Small intestine (tissue), 16 donors: ENCODE measurements around the gene LRRC7. TPM values are rescaled to one million over a fixed set of nuclear protein-coding genes. Genes with fewer than 3 reads are reported as not detected.

Source experiments
- DNase-seq, 2 donors: peaks; one replicate each; pipeline versions ENCODE4 v3.0.0 to v3.0.0-alpha.2; 2013
- FAIRE-seq: peaks from 2 replicates; lab custom pipeline; 2012; peaks lifted over from hg19 to GRCh38; lab: Jason Lieb, UNC
- H3K27ac ChIP-seq, 3 donors: one replicate each; pipeline ENCODE4 v1.5.1; 2013; ENCODE audit warnings: low read length in 2 of 3, mild to moderate bottlenecking in 2 of 3, control low read depth in 1 of 3, inconsistent platforms in 1 of 3, low read depth in 1 of 3, moderate library complexity in 1 of 3
- H3K27me3 ChIP-seq, 3 donors: one replicate each; pipeline ENCODE4 v1.6.1; 2013; ENCODE audit warnings: low read length in 3 of 3, inconsistent platforms in 1 of 3; ENCODE audit not compliant: control insufficient read depth in 3 of 3, insufficient read depth in 3 of 3
- H3K36me3 ChIP-seq, 3 donors: one replicate each; pipeline ENCODE4 v1.6.1; 2013; ENCODE audit warnings: low read length in 3 of 3, inconsistent platforms in 1 of 3, low read depth in 1 of 3, mild to moderate bottlenecking in 1 of 3, moderate library complexity in 1 of 3; ENCODE audit not compliant: control insufficient read depth in 3 of 3, insufficient read depth in 2 of 3
- H3K4me1 ChIP-seq, 3 donors: one replicate each; pipeline ENCODE4 v1.6.1; 2013; ENCODE audit warnings: low read length in 2 of 3, inconsistent platforms in 1 of 3, low read depth in 1 of 3, mild to moderate bottlenecking in 1 of 3, moderate library complexity in 1 of 3; ENCODE audit not compliant: control insufficient read depth in 3 of 3, insufficient read depth in 2 of 3
- H3K4me3 ChIP-seq, 3 donors: one replicate each; pipeline ENCODE4 v1.5.1; 2013; ENCODE audit warnings: low read length in 3 of 3, control low read depth in 1 of 3, inconsistent platforms in 1 of 3, low read depth in 1 of 3, mild to moderate bottlenecking in 1 of 3, moderate library complexity in 1 of 3
- H3K9me3 ChIP-seq, 2 donors: one replicate each; pipeline ENCODE4 v1.6.1; 2013; ENCODE audit warnings: low read depth in 1 of 2, low read length in 1 of 2; ENCODE audit not compliant: control insufficient read depth in 2 of 2, insufficient read depth in 1 of 2
- WGBS, 3 donors: extraction: QIAGEN DNeasy Blood & Tissue Kit; methylation state at CpG; one replicate each; pipeline ENCODE4 v1.1.7; 2013; 5-methylcytosine and 5-hydroxymethylcytosine counted together
- long read RNA-seq, 10 donors: transcript quantifications; one replicate each; lab custom pipeline, GENCODE V29; 2026
- polyA plus RNA-seq, 4 donors: library from polyadenylated mRNA; stranded (reverse) in 3 of 4; unstranded in 1 of 4; fragments of 200-250 nt in 3 of 4; fragments of 120-200 nt in 1 of 4; gene quantifications; one replicate each; pipeline versions ENCODE4 v1.2.1 to v1.2.3, GENCODE V29; 2013
- donor health status: healthy with polysubstance abuse.
- donor health status: control.
- donor health status: control.
- donor health status: Bipolar disorder and iron deficiency.
- donor health status: healthy.

LRRC7 gene
- polyA plus RNA-seq, result 1 to 10 TPM in 1 of 4 donors, under 1 TPM in 1, not detected in 2; 0.33 to 2.2 TPM
- long read RNA-seq, donor 1, result 0 reads
- long read RNA-seq, donor 2, partial matches to known transcripts, result 0 of 1 reads
- long read RNA-seq, donor 2, other reads (novel, unspliced or antisense), result 0 of 1 reads
- long read RNA-seq, donor 3, transcript LRRC7-206 (1 exons, 2,983 nt), result major isoform, 8 of 14 reads
- long read RNA-seq, donor 3, partial matches to known transcripts, result 6 of 14 reads
- long read RNA-seq, donor 3, other reads (novel, unspliced or antisense), result 0 of 14 reads
- long read RNA-seq, donor 4, result 0 reads
- long read RNA-seq, donor 5, partial matches to known transcripts, result 0 of 1 reads
- long read RNA-seq, donor 5, other reads (novel, unspliced or antisense), result 0 of 1 reads
- long read RNA-seq, donor 6, result 0 reads
- long read RNA-seq, donor 7, result 0 reads
- long read RNA-seq, donor 8, partial matches to known transcripts, result 0 of 2 reads
- long read RNA-seq, donor 8, other reads (novel, unspliced or antisense), result 0 of 2 reads
- long read RNA-seq, donor 9, result 0 reads
- long read RNA-seq, donor 10, transcript LRRC7-206 (1 exons, 2,983 nt), result major isoform, 11 of 11 reads
- long read RNA-seq, donor 10, partial matches to known transcripts, result 0 of 11 reads
- long read RNA-seq, donor 10, other reads (novel, unspliced or antisense), result 0 of 11 reads

GRCh38 chr1:69567652-69568420 is at the start of gene LRRC7:
Gene LRRC7, plus strand, starts transcription at chr1:69567922. Its CDS starts 718 bp downstream, at chr1:69568640.
- Histone ChIP-seq H3K27ac (peak within 1 kb of the TSS in 1 of 3 donors; percentile 42), H3K27me3 (peaks cover 2 to 47% (median 13%) of the 10 kb centered on the region in 3 donors), H3K4me1 (peaks cover 0 to 7% (median 3%) of the 10 kb centered on the region in 3 donors), H3K36me3 (no peaks in the 10 kb centered on the region), H3K4me3 (peak within 1 kb of the TSS; percentile 23 to 43 (median 41)), H3K9me3 (no peaks in the 10 kb centered on the region)
- FAIRE-seq (no peak), DNase-seq (peak in 1 of 2 donors; percentile 40)
- 0 to 1% (median 1%) methylated on average over 50 to 62 of the region's 62 CpGs for WGBS, 3 donors

- Histone ChIP-seq H3K9me3 (no peaks in the 10 kb centered on the region), H3K27ac (no peak overlapping the region), H3K4me1 (no peaks in the 10 kb centered on the region), H3K36me3 (no peaks in the 10 kb centered on the region), H3K4me3 (no peak overlapping the region), H3K27me3 (no peaks in the 10 kb centered on the region)
- FAIRE-seq (no peak), DNase-seq (no peak)
- WGBS, 3 donors, result 71 to 82% (median 77%) methylated on average over 3 of the region's 3 CpGs
Measured at GRCh38 chr1:69519006-69519405, 48.7 kb upstream of the LRRC7 start.

- Histone ChIP-seq H3K27ac (no peak overlapping the region), H3K36me3 (no peaks in the 10 kb centered on the region), H3K27me3 (no peaks in the 10 kb centered on the region), H3K4me3 (no peak overlapping the region), H3K4me1 (no peaks in the 10 kb centered on the region), H3K9me3 (no peaks in the 10 kb centered on the region)
- DNase-seq (no peak), FAIRE-seq (no peak)
- WGBS, 3 donors, result 67 to 76% (median 72%) methylated on average over 5 of the region's 5 CpGs
Measured at GRCh38 chr1:69520326-69520725, 47.4 kb upstream of the LRRC7 start.

- no peaks in the 10 kb centered on the region for H3K36me3 ChIP-seq
- H3K4me3 ChIP-seq, result no peak overlapping the region
- H3K9me3 ChIP-seq, result no peaks in the 10 kb centered on the region
- WGBS, 3 donors, result 55 to 63% (median 60%) methylated on average over 1 of the region's 1 CpG
- no peak for FAIRE-seq
- no peak for DNase-seq
- no peaks in the 10 kb centered on the region for H3K4me1 ChIP-seq
- H3K27ac ChIP-seq, result no peak overlapping the region
- no peaks in the 10 kb centered on the region for H3K27me3 ChIP-seq
Measured at GRCh38 chr1:69523032-69523431, 44.7 kb upstream of the LRRC7 start.

GRCh38 chr1:69523461-69523860 is 44.3 kb upstream of the LRRC7 start:
- 71 to 85% (median 73%) methylated on average over 7 of the region's 7 CpGs for WGBS, 3 donors
- no peaks in the 10 kb centered on the region for H3K36me3 ChIP-seq
- no peaks in the 10 kb centered on the region for H3K9me3 ChIP-seq
- no peak overlapping the region for H3K4me3 ChIP-seq
- no peak overlapping the region for H3K27ac ChIP-seq
- H3K27me3 ChIP-seq, result no peaks in the 10 kb centered on the region
- DNase-seq, result no peak
- FAIRE-seq, result no peak
- no peaks in the 10 kb centered on the region for H3K4me1 ChIP-seq

GRCh38 chr1:69524015-69524414 is 43.7 kb upstream of the LRRC7 start:
- no peaks in the 10 kb centered on the region for H3K4me1 ChIP-seq
- FAIRE-seq, result no peak

GRCh38 chr1:69527273-69527672 is 40.4 kb upstream of the LRRC7 start:
- Histone ChIP-seq H3K27ac (no peak overlapping the region), H3K9me3 (no peaks in the 10 kb centered on the region), H3K4me1 (no peaks in the 10 kb centered on the region), H3K36me3 (no peaks in the 10 kb centered on the region), H3K4me3 (no peak overlapping the region), H3K27me3 (no peaks in the 10 kb centered on the region)
- 46 to 60% (median 51%) methylated on average over 2 of the region's 2 CpGs for WGBS, 3 donors
- no peak for FAIRE-seq
- no peak for DNase-seq

More at GRCh38 chr1:69524015-69524414, 43.7 kb upstream of the LRRC7 start:
- H3K27ac ChIP-seq, result no peak overlapping the region
- WGBS, 3 donors, result 54 to 88% (median 58%) methylated on average over 1 of the region's 1 CpG
- H3K9me3 ChIP-seq, result no peaks in the 10 kb centered on the region
- DNase-seq, result no peak
- H3K36me3 ChIP-seq, result no peaks in the 10 kb centered on the region
- H3K4me3 ChIP-seq, result no peak overlapping the region
- H3K27me3 ChIP-seq, result no peaks in the 10 kb centered on the region

- H3K27ac ChIP-seq, result no peak overlapping the region
- no peak for DNase-seq
- no peaks in the 10 kb centered on the region for H3K9me3 ChIP-seq
- 74 to 81% (median 75%) methylated on average over 2 of the region's 2 CpGs for WGBS, 3 donors
- H3K4me3 ChIP-seq, result no peak overlapping the region
- FAIRE-seq, result no peak
- H3K36me3 ChIP-seq, result no peaks in the 10 kb centered on the region
- no peaks in the 10 kb centered on the region for H3K27me3 ChIP-seq
- H3K4me1 ChIP-seq, result no peaks in the 10 kb centered on the region
Measured at GRCh38 chr1:69528376-69528775, 39.3 kb upstream of the LRRC7 start.
